GM23338 (cell line): ENCODE results near the gene CD6. TPM values are rescaled to one million over a fixed set of nuclear protein-coding genes. Genes with fewer than 3 reads are reported as not detected.

Experiments used
- ATAC-seq: fragments of 200-7000 bp; cut with Tn5 transposase; 3 replicates; pipeline ENCODE4 v1.9.1; 2020
- DNase-seq: peaks from one replicate; pipeline ENCODE4 v3.0.0-alpha.2; 2015; ENCODE audit warnings: low spot score
- H2AFZ ChIP-seq: fragments of 200-600 bp; sonication (generic); 2 replicates; pipeline ENCODE4 v1.8.0; 2016; ENCODE audit warnings: antibody characterized with exemption, mild to moderate bottlenecking, moderate library complexity
- H3F3A ChIP-seq: fragments of 200-600 bp; sonication (generic); replicated peaks from 2 replicates; pipeline ENCODE4 v1.8.0; 2017; ENCODE audit warnings: antibody characterized with exemption, mixed run types, low read depth
- H3K27ac ChIP-seq: fragments of 200-600 bp; sonication (generic); 2 replicates; pipeline ENCODE4 v1.6.1; 2016; ENCODE audit warnings: low read depth
- H3K27me3 ChIP-seq: fragments of 200-600 bp; sonication (generic); 2 replicates; pipeline ENCODE4 v1.8.0; 2016; ENCODE audit warnings: mild to moderate bottlenecking, mixed run types, moderate library complexity; ENCODE audit not compliant: insufficient read depth
- H3K36me3 ChIP-seq: fragments of 200-600 bp; sonication (generic); 2 replicates; pipeline ENCODE4 v1.8.0; 2016; ENCODE audit warnings: mild to moderate bottlenecking; ENCODE audit not compliant: insufficient read depth
- H3K4me1 ChIP-seq: fragments of 200-600 bp; sonication (generic); 2 replicates; pipeline ENCODE4 v1.8.0; 2016; ENCODE audit warnings: mild to moderate bottlenecking, moderate library complexity; ENCODE audit not compliant: insufficient read depth
- H3K4me2 ChIP-seq: fragments of 200-600 bp; sonication (generic); 2 replicates; pipeline ENCODE4 v1.7.1; 2017; ENCODE audit warnings: mixed run types
- H3K4me3 ChIP-seq: fragments of 200-600 bp; sonication (generic); 2 replicates; pipeline ENCODE4 v1.6.1; 2016; ENCODE audit warnings: mixed run types
- H3K79me2 ChIP-seq: fragments of 200-600 bp; sonication (generic); replicated peaks from 2 replicates; pipeline ENCODE4 v1.8.0; 2017; ENCODE audit warnings: mild to moderate bottlenecking; ENCODE audit not compliant: insufficient read depth
- H3K9me2 ChIP-seq: fragments of 200-600 bp; sonication (generic); 2 replicates; pipeline ENCODE4 v1.8.0; 2017; ENCODE audit not compliant: insufficient read depth
- H4K20me1 ChIP-seq: fragments of 200-600 bp; sonication (generic); replicated peaks from 2 replicates; pipeline ENCODE4 v1.8.0; 2017; ENCODE audit warnings: mild to moderate bottlenecking; ENCODE audit not compliant: insufficient read depth
- H3K27ac Mint-ChIP-seq: 2 replicates; pipeline ENCODE4 v1.8.0; 2020; ENCODE audit warnings: inconsistent platforms, mild to moderate bottlenecking, moderate library complexity, mixed read lengths
- H3K27me3 Mint-ChIP-seq: 3 replicates; pipeline ENCODE4 v1.8.0; 2022; ENCODE audit warnings: low read depth, mild to moderate bottlenecking, moderate library complexity, mixed read lengths, inconsistent platforms; ENCODE audit not compliant: insufficient read depth, poor library complexity
- H3K36me3 Mint-ChIP-seq: 3 replicates; pipeline ENCODE4 v1.8.0; 2021; ENCODE audit warnings: low read depth, mild to moderate bottlenecking, inconsistent platforms, moderate library complexity, mixed read lengths
- H3K4me1 Mint-ChIP-seq: 3 replicates; pipeline ENCODE4 v1.8.0; 2020; ENCODE audit warnings: mild to moderate bottlenecking, inconsistent platforms, mixed read lengths
- H3K4me3 Mint-ChIP-seq: 3 replicates; pipeline ENCODE4 v1.8.0; 2021; ENCODE audit warnings: moderate library complexity, mild to moderate bottlenecking, inconsistent platforms, mixed read lengths
- H3K9me3 Mint-ChIP-seq: 3 replicates; pipeline ENCODE4 v1.8.0; 2020; ENCODE audit warnings: moderate library complexity, mild to moderate bottlenecking, inconsistent platforms, mixed read lengths
- CREB1 ChIP-seq: fragments of 250-450 bp; sonication (Bioruptor Pico); IDR thresholded peaks from 2 replicates; pipeline ENCODE4 v1.5.0; 2020; ENCODE audit warnings: low read depth, mild to moderate bottlenecking, moderate library complexity
- CTCF ChIP-seq, 2 experiments: fragments of 200-600 bp in 1 of 2; sonication (generic) in 1 of 2; conservative IDR thresholded peaks; 2 replicates each; pipeline versions ENCODE4 v1.5.1 to v1.6.1; 2016 to 2017; ENCODE audit warnings: antibody characterized with exemption in 2 of 2, low read depth in 2 of 2, mild to moderate bottlenecking in 2 of 2, moderate library complexity in 1 of 2
- ETS1 ChIP-seq: IDR thresholded peaks from 2 replicates; pipeline ENCODE4 v1.6.1; 2016; ENCODE audit warnings: antibody characterized with exemption
- EZH2 ChIP-seq: fragments of 200-600 bp; sonication (generic); IDR thresholded peaks from one replicate; pipeline ENCODE4 v1.8.0; 2017; ENCODE audit warnings: antibody characterized with exemption, mild to moderate bottlenecking, low read depth; ENCODE audit not compliant: unreplicated experiment
- EZH2phosphoT487 ChIP-seq: fragments of 200-600 bp; sonication (generic); IDR thresholded peaks from one replicate; pipeline ENCODE4 v1.8.1; 2018; ENCODE audit warnings: antibody characterized with exemption; ENCODE audit not compliant: unreplicated experiment
- JUNB ChIP-seq: IDR thresholded peaks from one replicate; pipeline ENCODE4 v1.6.1; 2016; ENCODE audit warnings: antibody characterized with exemption; ENCODE audit not compliant: unreplicated experiment
- NANOG ChIP-seq: IDR thresholded peaks from 2 replicates; pipeline ENCODE4 v1.6.1; 2016; ENCODE audit warnings: antibody characterized with exemption, borderline replicate concordance
- POLR2AphosphoS5 ChIP-seq: IDR thresholded peaks from 2 replicates; pipeline ENCODE4 v1.6.1; 2016; ENCODE audit warnings: antibody characterized with exemption, low read depth
- REST ChIP-seq: IDR thresholded peaks from one replicate; pipeline ENCODE4 v1.6.1; 2018; ENCODE audit warnings: antibody characterized with exemption; ENCODE audit not compliant: unreplicated experiment
- STAT1 ChIP-seq: IDR thresholded peaks from one replicate; pipeline ENCODE4 v1.6.1; 2016; ENCODE audit warnings: antibody characterized with exemption; ENCODE audit not compliant: unreplicated experiment
- ZNF114 ChIP-seq: fragments of 250-450 bp; sonication (Bioruptor Pico); IDR thresholded peaks from 2 replicates; pipeline ENCODE4 v1.5.0; 2020; ENCODE audit warnings: mild to moderate bottlenecking, moderate library complexity
- ZNF331 ChIP-seq: fragments of 250-450 bp; sonication (Bioruptor Pico); IDR thresholded peaks from 2 replicates; pipeline ENCODE4 v1.5.0; 2020; ENCODE audit warnings: low read depth, mild to moderate bottlenecking, moderate library complexity
- ZNF462 ChIP-seq: fragments of 250-450 bp; sonication (Bioruptor Pico); IDR thresholded peaks from 2 replicates; pipeline ENCODE4 v1.5.0; 2020; ENCODE audit warnings: mild to moderate bottlenecking, moderate library complexity
- polyA plus RNA-seq: library from polyadenylated mRNA; unstranded; fragments of >200 nt; fragmentation: Nextera tagmentation; extraction: Ambion mirVana; gene quantifications from 2 replicates; pipeline ENCODE4 v1.2.1, GENCODE V29; 2016
- total RNA-seq: library from RNA; depleted of rRNA; stranded (reverse); fragments of >200 nt; shearing (Covaris generic); gene quantifications from 2 replicates; pipeline ENCODE4 v1.2.3, GENCODE V29; 2014

CD6 gene
- total and polyA plus RNA-seq, 2 experiments from 2014 or later = 0.49 TPM; not detected in 1

- no peak overlapping the region for H2AFZ ChIP-seq
- Mint-ChIP-seq H3K27me3 (no peaks in the 10 kb centered on the region), H3K9me3 (no peaks in the 10 kb centered on the region), H3K4me3 (no peak overlapping the region), H3K36me3 (no peaks in the 10 kb centered on the region), H3K27ac (no peak overlapping the region), H3K4me1 (no peaks in the 10 kb centered on the region)
- no peaks in the 10 kb centered on the region for H3K36me3 ChIP-seq
- no peaks in the 10 kb centered on the region for H3K79me2 ChIP-seq
- no peak overlapping the region for H3K4me2 ChIP-seq
- no peaks in the 10 kb centered on the region for H3K27me3 ChIP-seq
- H3K9me2 ChIP-seq = no peaks in the 10 kb centered on the region
- TF ChIP-seq STAT1 = no peak
- no peak for TF ChIP-seq NANOG
- no peak for TF ChIP-seq CTCF (conservative IDR thresholded peaks at IDR 0.05; ENCODE audit: low read depth in 2 of 2)
- no peak for TF ChIP-seq ZNF331
- TF ChIP-seq REST = no peak
- TF ChIP-seq EZH2 = no peak
- TF ChIP-seq JUNB = no peak
- TF ChIP-seq ZNF114 (CRISPR knock-in tag) = no peak
- TF ChIP-seq POLR2AphosphoS5 = no peak
- no peak for TF ChIP-seq EZH2phosphoT487
- no peak for TF ChIP-seq ETS1
- no peak for TF ChIP-seq ZNF462 (CRISPR knock-in tag)
- TF ChIP-seq CREB1 (CRISPR knock-in tag) = no peak
- ATAC-seq (no peak), DNase-seq (no peak)
- no peaks in the 10 kb centered on the region for H4K20me1 ChIP-seq
- H3K4me1 ChIP-seq = no peaks in the 10 kb centered on the region
- H3K27ac ChIP-seq = no peak overlapping the region
- H3K4me3 ChIP-seq = no peak overlapping the region
- H3F3A ChIP-seq = no peaks in the 10 kb centered on the region
Observed at GRCh38 chr11:60974726-60975125, 3.2 kb downstream of the CD6 start.
